C4-2B (cell line): Measurements from ENCODE around the gene CDH11.

Experiments
- ZFX ChIP-seq: fragments of 450-650 bp; IDR thresholded peaks from 2 replicates; pipeline ENCODE4 v1.6.1; 2017
- TF ChIP-seq, protein P1 (sequence below): fragments of 450-650 bp; conservative IDR thresholded peaks from 2 replicates; pipeline ENCODE4 v1.5.1; 2017; ENCODE audit warnings: mild to moderate bottlenecking

DNA sequence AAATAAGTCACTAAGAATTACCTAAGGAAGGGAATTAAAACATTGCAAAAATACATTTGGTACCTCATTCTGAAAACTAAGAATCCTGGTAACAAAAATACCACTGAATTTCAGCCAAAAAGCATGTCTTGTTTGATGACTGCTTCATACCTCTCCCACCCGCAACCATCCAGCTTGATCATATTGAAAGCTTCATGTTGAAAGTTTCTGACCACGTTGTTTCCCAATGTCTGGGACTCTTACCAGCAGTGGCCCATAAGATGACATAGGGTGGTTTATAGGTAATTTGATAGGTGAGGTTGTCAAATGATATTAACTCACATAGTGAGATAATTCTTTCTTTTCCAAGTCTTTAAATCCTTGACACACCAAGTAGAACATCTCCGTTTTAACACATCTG lies 139.3 kb downstream of the CDH11 start:
- TF ChIP-seq, protein P1, sequence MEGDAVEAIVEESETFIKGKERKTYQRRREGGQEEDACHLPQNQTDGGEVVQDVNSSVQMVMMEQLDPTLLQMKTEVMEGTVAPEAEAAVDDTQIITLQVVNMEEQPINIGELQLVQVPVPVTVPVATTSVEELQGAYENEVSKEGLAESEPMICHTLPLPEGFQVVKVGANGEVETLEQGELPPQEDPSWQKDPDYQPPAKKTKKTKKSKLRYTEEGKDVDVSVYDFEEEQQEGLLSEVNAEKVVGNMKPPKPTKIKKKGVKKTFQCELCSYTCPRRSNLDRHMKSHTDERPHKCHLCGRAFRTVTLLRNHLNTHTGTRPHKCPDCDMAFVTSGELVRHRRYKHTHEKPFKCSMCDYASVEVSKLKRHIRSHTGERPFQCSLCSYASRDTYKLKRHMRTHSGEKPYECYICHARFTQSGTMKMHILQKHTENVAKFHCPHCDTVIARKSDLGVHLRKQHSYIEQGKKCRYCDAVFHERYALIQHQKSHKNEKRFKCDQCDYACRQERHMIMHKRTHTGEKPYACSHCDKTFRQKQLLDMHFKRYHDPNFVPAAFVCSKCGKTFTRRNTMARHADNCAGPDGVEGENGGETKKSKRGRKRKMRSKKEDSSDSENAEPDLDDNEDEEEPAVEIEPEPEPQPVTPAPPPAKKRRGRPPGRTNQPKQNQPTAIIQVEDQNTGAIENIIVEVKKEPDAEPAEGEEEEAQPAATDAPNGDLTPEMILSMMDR: no peak
- TF ChIP-seq ZFX: no peak
